ENCODE measurements around the gene MDGA2. TPM values are rescaled to one million over a fixed set of nuclear protein-coding genes. Genes with fewer than 3 reads are reported as not detected.
"Not testable (repeated sequence)": the region's sequence is repeated elsewhere in the genome, so short reads cannot be mapped to it uniquely, and the experiment has no call there.

Gene MDGA2
- total RNA-seq, 1 donor from 2014 or later: 1.3 TPM

- Mint-ChIP-seq H3K4me3 (no peak overlapping the region), H3K27me3 (no peaks in the 10 kb centered on the region), H3K4me1 (ENCODE audit: unreplicated experiment) (peaks cover 9% of the 10 kb centered on the region), H3K27ac (no peak overlapping the region), H3K9me3 (no peaks in the 10 kb centered on the region), H3K36me3 (no peaks in the 10 kb centered on the region)
- DNase-seq (ENCODE audit: extremely low spot score, unreplicated experiment): no peak
- no peak for TF ChIP-seq CTCF (conservative IDR thresholded peaks at IDR 0.05)
Observed at GRCh38 chr14:47189911-47190484, 485.4 kb downstream of the MDGA2 start.

GRCh38 chr14:47186486-47186885 is 488.9 kb downstream of the MDGA2 start:
- Mint-ChIP-seq H3K4me3 (no peak overlapping the region), H3K9me3 (no peaks in the 10 kb centered on the region), H3K27me3 (no peaks in the 10 kb centered on the region), H3K27ac (no peak overlapping the region), H3K36me3 (no peaks in the 10 kb centered on the region), H3K4me1 (ENCODE audit: unreplicated experiment) (peaks cover under 1% of the 10 kb centered on the region)
- no peak for DNase-seq (ENCODE audit: extremely low spot score, unreplicated experiment)
- TF ChIP-seq CTCF (conservative IDR thresholded peaks at IDR 0.05): no peak

- H3K27ac Mint-ChIP-seq: no peak overlapping the region
- no peak for DNase-seq (ENCODE audit: extremely low spot score, unreplicated experiment)
- no peak for TF ChIP-seq CTCF (conservative IDR thresholded peaks at IDR 0.05)
- no peaks in the 10 kb centered on the region for H3K4me1 Mint-ChIP-seq (ENCODE audit: unreplicated experiment)
- H3K36me3 Mint-ChIP-seq: no peaks in the 10 kb centered on the region
- H3K9me3 Mint-ChIP-seq: no peaks in the 10 kb centered on the region
- no peak overlapping the region for H3K4me3 Mint-ChIP-seq
- no peaks in the 10 kb centered on the region for H3K27me3 Mint-ChIP-seq
Observed at GRCh38 chr14:47179906-47180305, 495.5 kb downstream of the MDGA2 start.

- H3K36me3 Mint-ChIP-seq; H3K4me1 Mint-ChIP-seq (ENCODE audit: unreplicated experiment); H3K4me3 Mint-ChIP-seq; H3K27me3 Mint-ChIP-seq; DNase-seq (ENCODE audit: extremely low spot score, unreplicated experiment); H3K27ac Mint-ChIP-seq; H3K9me3 Mint-ChIP-seq: not testable (repeated sequence)
Observed at GRCh38 chr14:47171896-47172295, 503.5 kb downstream of the MDGA2 start.

GRCh38 chr14:47167402-47167801 is 508.0 kb downstream of the MDGA2 start:
- Mint-ChIP-seq H3K4me1 (ENCODE audit: unreplicated experiment) (no peaks in the 10 kb centered on the region), H3K27me3 (no peaks in the 10 kb centered on the region), H3K4me3 (no peak overlapping the region), H3K27ac (no peak overlapping the region), H3K36me3 (no peaks in the 10 kb centered on the region), H3K9me3 (no peaks in the 10 kb centered on the region)
- no peak for DNase-seq (ENCODE audit: extremely low spot score, unreplicated experiment)
- no peak for TF ChIP-seq CTCF (conservative IDR thresholded peaks at IDR 0.05)

- Mint-ChIP-seq H3K36me3 (no peaks in the 10 kb centered on the region), H3K4me1 (ENCODE audit: unreplicated experiment) (no peaks in the 10 kb centered on the region), H3K27ac (no peak overlapping the region), H3K4me3 (no peak overlapping the region), H3K27me3 (no peaks in the 10 kb centered on the region), H3K9me3 (peaks cover 4% of the 10 kb centered on the region)
- no peak for DNase-seq (ENCODE audit: extremely low spot score, unreplicated experiment)
- TF ChIP-seq CTCF (conservative IDR thresholded peaks at IDR 0.05): no peak
Observed at GRCh38 chr14:47155395-47155794, 520.0 kb downstream of the MDGA2 start.
